NOMO-1 treated with dmso at 0.1 percent for 144 hours (cell line): ENCODE measurements around the gene RIC8B.

Source experiments
- DNase-seq: peaks from one replicate; lab custom pipeline; 2025; ENCODE audit not compliant: unreplicated experiment; lab: John Stamatoyannopoulos, UW

Gene RIC8B

DNA sequence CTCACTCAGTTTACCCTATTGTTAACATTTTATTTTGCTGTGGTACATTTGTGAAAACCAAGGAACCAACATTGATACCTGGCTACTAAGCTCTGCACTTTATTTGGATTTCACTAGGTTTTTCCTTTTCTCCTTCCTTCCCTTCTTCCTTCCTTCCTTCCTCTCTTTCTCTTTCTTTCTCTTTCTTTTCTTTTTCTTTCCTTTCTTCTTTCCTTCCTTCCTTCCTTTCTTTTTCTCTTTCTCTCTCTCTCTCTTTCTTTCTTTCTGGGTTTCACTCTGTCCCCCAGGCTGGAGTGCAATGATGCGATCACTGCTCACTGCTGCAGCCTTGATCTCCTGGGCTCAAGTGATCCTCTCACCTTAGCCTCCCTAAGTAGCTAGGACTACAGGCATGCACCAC, 152.2 kb downstream of the RIC8B start:
- DNase-seq = no peak

DNA sequence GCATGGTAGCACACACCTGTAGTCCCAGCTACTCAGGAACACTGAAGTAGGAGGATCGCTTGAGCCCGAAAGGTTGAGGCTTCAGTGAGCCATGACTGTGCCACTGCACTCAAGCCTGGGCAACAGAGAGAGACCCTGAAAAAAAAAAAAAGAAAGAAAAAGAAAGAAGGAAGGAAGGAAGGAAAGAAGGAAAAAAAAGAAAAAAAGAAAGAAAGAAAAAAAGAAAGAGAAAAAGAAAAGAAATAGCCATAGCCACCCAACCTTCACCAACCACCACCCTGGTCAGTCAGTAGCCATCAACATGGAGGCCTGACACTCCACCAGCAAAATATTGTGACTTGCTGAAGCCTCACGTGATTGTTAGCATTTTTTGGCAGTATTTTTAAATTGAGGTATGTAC, 159.8 kb downstream of the RIC8B start:
- no peak for DNase-seq
